ENCODE measurements around the gene TSPYL4.

DNA sequence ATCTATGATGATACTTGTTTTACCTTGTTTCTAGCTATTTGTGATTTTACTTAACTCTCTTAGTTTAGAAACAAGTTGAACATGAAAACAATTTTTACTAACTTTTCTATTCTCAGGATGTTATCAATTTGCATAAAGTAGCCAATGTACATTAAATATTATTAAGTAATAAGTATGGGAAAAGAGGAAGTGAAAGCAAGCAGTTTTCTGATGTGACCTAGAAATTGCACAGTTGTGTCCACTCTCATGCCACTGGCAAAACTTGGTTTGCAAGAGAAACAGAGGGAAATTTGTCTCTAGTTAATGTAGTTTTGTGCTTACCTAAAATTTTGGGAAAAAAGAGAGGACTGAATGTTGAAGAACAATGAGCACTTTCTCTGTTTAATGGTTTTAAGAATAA, 45.1 kb upstream of the TSPYL4 start:
- TF ChIP-seq, protein P1, sequence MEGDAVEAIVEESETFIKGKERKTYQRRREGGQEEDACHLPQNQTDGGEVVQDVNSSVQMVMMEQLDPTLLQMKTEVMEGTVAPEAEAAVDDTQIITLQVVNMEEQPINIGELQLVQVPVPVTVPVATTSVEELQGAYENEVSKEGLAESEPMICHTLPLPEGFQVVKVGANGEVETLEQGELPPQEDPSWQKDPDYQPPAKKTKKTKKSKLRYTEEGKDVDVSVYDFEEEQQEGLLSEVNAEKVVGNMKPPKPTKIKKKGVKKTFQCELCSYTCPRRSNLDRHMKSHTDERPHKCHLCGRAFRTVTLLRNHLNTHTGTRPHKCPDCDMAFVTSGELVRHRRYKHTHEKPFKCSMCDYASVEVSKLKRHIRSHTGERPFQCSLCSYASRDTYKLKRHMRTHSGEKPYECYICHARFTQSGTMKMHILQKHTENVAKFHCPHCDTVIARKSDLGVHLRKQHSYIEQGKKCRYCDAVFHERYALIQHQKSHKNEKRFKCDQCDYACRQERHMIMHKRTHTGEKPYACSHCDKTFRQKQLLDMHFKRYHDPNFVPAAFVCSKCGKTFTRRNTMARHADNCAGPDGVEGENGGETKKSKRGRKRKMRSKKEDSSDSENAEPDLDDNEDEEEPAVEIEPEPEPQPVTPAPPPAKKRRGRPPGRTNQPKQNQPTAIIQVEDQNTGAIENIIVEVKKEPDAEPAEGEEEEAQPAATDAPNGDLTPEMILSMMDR (conservative IDR thresholded peaks at IDR 0.05 in 1 of 2, IDR thresholded peaks at IDR 0.05 in 1 of 2; ENCODE audit: extremely low read depth in 1 of 2, insufficient read depth in 1 of 2, low read depth in 1 of 2, low read length in 2 of 2) = no peak
- no peak for TF ChIP-seq EZH2 (IDR thresholded peaks at IDR 0.05; ENCODE audit: borderline replicate concordance, low read length)
